Muscle layer of duodenum (tissue), 2 donors: ENCODE data around the gene UTS2B.
A peak's percentile ranks its signal among the peaks of the same experiment; 100 is the strongest.

Experiments used
- H3K27ac ChIP-seq: one replicate; pipeline ENCODE4 v1.7.0; 2013; ENCODE audit warnings: mild to moderate bottlenecking, low read length
- H3K27me3 ChIP-seq: one replicate; pipeline ENCODE4 v1.7.0; 2013; ENCODE audit warnings: low read depth, mild to moderate bottlenecking, control low read depth, low read length
- H3K36me3 ChIP-seq, 2 donors: one replicate each; pipeline ENCODE4 v1.7.0; 2013; ENCODE audit warnings: low read length in 2 of 2, control low read depth in 1 of 2, mild to moderate bottlenecking in 1 of 2; ENCODE audit not compliant: insufficient read depth in 2 of 2, control insufficient read depth in 1 of 2
- H3K4me1 ChIP-seq, 2 donors: one replicate each; pipeline ENCODE4 v1.7.0; 2013; ENCODE audit warnings: low read length in 2 of 2, mild to moderate bottlenecking in 2 of 2, control low read depth in 1 of 2, moderate library complexity in 1 of 2; ENCODE audit not compliant: insufficient read depth in 2 of 2, control insufficient read depth in 1 of 2
- H3K4me3 ChIP-seq, 2 donors: one replicate each; pipeline ENCODE4 v1.7.0; 2013; ENCODE audit warnings: low read length in 2 of 2, low read depth in 1 of 2, mild to moderate bottlenecking in 1 of 2
- H3K9me3 ChIP-seq, 2 donors: one replicate each; pipeline ENCODE4 v1.7.0; 2013; ENCODE audit warnings: low read length in 2 of 2, control low read depth in 1 of 2, mild to moderate bottlenecking in 1 of 2; ENCODE audit not compliant: control insufficient read depth in 1 of 2
- donor health status: healthy.

The UTS2B gene

GRCh38 chr3:191350396-191351090, 20.2 kb upstream of the UTS2B start:
- peak overlapping the region; percentile 17 for H3K27ac ChIP-seq
- no peaks in the 10 kb centered on the region for H3K9me3 ChIP-seq
- H3K4me1 ChIP-seq = peaks cover 6 to 49% of the 10 kb centered on the region in 2 donors

GRCh38 chr3:191348098-191348497, 17.8 kb upstream of the UTS2B start:
- H3K27ac ChIP-seq = no peak overlapping the region
- no peak overlapping the region for H3K4me3 ChIP-seq
- no peaks in the 10 kb centered on the region for H3K9me3 ChIP-seq
- no peaks in the 10 kb centered on the region for H3K36me3 ChIP-seq
- H3K4me1 ChIP-seq = peaks cover 6 to 59% of the 10 kb centered on the region in 2 donors
- no peaks in the 10 kb centered on the region for H3K27me3 ChIP-seq

More at GRCh38 chr3:191350396-191351090, 20.2 kb upstream of the UTS2B start:
- peak overlapping the region in 1 of 2 donors; percentile 8 for H3K4me3 ChIP-seq
- no peaks in the 10 kb centered on the region for H3K27me3 ChIP-seq
- H3K36me3 ChIP-seq = no peaks in the 10 kb centered on the region

GRCh38 chr3:191347228-191347627, 16.9 kb upstream of the UTS2B start:
- peaks cover 5 to 59% of the 10 kb centered on the region in 2 donors for H3K4me1 ChIP-seq

GRCh38 chr3:191345334-191345733, 15.0 kb upstream of the UTS2B start:
- H3K36me3 ChIP-seq = no peaks in the 10 kb centered on the region
- H3K4me3 ChIP-seq = no peak overlapping the region
- no peaks in the 10 kb centered on the region for H3K27me3 ChIP-seq
- H3K4me1 ChIP-seq = peaks cover 0 to 49% of the 10 kb centered on the region in 2 donors
- no peak overlapping the region for H3K27ac ChIP-seq
- H3K9me3 ChIP-seq = no peaks in the 10 kb centered on the region

More at GRCh38 chr3:191347228-191347627, 16.9 kb upstream of the UTS2B start:
- Histone ChIP-seq H3K36me3 (no peaks in the 10 kb centered on the region), H3K4me3 (no peak overlapping the region), H3K27ac (no peak overlapping the region), H3K9me3 (no peaks in the 10 kb centered on the region), H3K27me3 (no peaks in the 10 kb centered on the region)

GRCh38 chr3:191343913-191344312, 13.6 kb upstream of the UTS2B start:
- no peaks in the 10 kb centered on the region for H3K36me3 ChIP-seq
- H3K27ac ChIP-seq = no peak overlapping the region
- no peaks in the 10 kb centered on the region for H3K27me3 ChIP-seq
- no peaks in the 10 kb centered on the region for H3K9me3 ChIP-seq
- H3K4me1 ChIP-seq = peaks cover 0 to 50% of the 10 kb centered on the region in 2 donors
- H3K4me3 ChIP-seq = no peak overlapping the region

GRCh38 chr3:191343115-191343514, 12.8 kb upstream of the UTS2B start:
- peaks cover 0 to 58% of the 10 kb centered on the region in 2 donors for H3K4me1 ChIP-seq
- H3K9me3 ChIP-seq = no peaks in the 10 kb centered on the region
- no peak overlapping the region for H3K27ac ChIP-seq
- H3K36me3 ChIP-seq = no peaks in the 10 kb centered on the region
- no peaks in the 10 kb centered on the region for H3K27me3 ChIP-seq
- H3K4me3 ChIP-seq = no peak overlapping the region

- H3K4me1 ChIP-seq = peaks cover 0 to 54% of the 10 kb centered on the region in 2 donors
- no peak overlapping the region for H3K27ac ChIP-seq
- no peaks in the 10 kb centered on the region for H3K27me3 ChIP-seq
Observed at GRCh38 chr3:191342411-191342810, 12.1 kb upstream of the UTS2B start.

GRCh38 chr3:191342006-191342405, 11.7 kb upstream of the UTS2B start:
- H3K4me1 ChIP-seq = peaks cover 0 to 51% of the 10 kb centered on the region in 2 donors
- H3K27me3 ChIP-seq = no peaks in the 10 kb centered on the region
- no peaks in the 10 kb centered on the region for H3K9me3 ChIP-seq
- H3K4me3 ChIP-seq = no peak overlapping the region
- H3K27ac ChIP-seq = no peak overlapping the region
- H3K36me3 ChIP-seq = no peaks in the 10 kb centered on the region

More at GRCh38 chr3:191342411-191342810, 12.1 kb upstream of the UTS2B start:
- H3K4me3 ChIP-seq = no peak overlapping the region
- no peaks in the 10 kb centered on the region for H3K36me3 ChIP-seq
- no peaks in the 10 kb centered on the region for H3K9me3 ChIP-seq

- Histone ChIP-seq H3K36me3 (no peaks in the 10 kb centered on the region), H3K4me3 (no peak overlapping the region), H3K27me3 (no peaks in the 10 kb centered on the region), H3K4me1 (peaks cover 0 to 55% of the 10 kb centered on the region in 2 donors), H3K27ac (no peak overlapping the region), H3K9me3 (no peaks in the 10 kb centered on the region)
Observed at GRCh38 chr3:191340966-191341365, 10.6 kb upstream of the UTS2B start.

- Histone ChIP-seq H3K4me1 (peaks cover 0 to 52% of the 10 kb centered on the region in 2 donors), H3K36me3 (no peaks in the 10 kb centered on the region), H3K27ac (no peak overlapping the region), H3K27me3 (no peaks in the 10 kb centered on the region), H3K9me3 (no peaks in the 10 kb centered on the region), H3K4me3 (no peak overlapping the region)
Observed at GRCh38 chr3:191340351-191340750, 10.0 kb upstream of the UTS2B start.

- Histone ChIP-seq H3K36me3 (no peaks in the 10 kb centered on the region), H3K4me3 (no peak overlapping the region), H3K9me3 (no peaks in the 10 kb centered on the region), H3K27ac (no peak overlapping the region), H3K27me3 (no peaks in the 10 kb centered on the region), H3K4me1 (peaks cover 0 to 46% of the 10 kb centered on the region in 2 donors)
Observed at GRCh38 chr3:191339316-191339917, 9.1 kb upstream of the UTS2B start.
